GM12892 (cell line): Measurements from ENCODE around the gene PVR.

Experiments used
- POLR2A ChIP-seq: IDR thresholded peaks from 2 replicates; pipeline ENCODE4 v1.6.1; 2011; ENCODE audit warnings: low read depth, low read length, control low read depth
- POLR2AphosphoS5 ChIP-seq: IDR thresholded peaks from 2 replicates; pipeline ENCODE4 v1.6.1; 2011; ENCODE audit warnings: low read depth, low read length, control low read depth
- TAF1 ChIP-seq: IDR thresholded peaks from 2 replicates; pipeline ENCODE4 v1.6.1; 2011; ENCODE audit warnings: low read depth, mild to moderate bottlenecking, control low read depth, low read length, borderline replicate concordance

DNA sequence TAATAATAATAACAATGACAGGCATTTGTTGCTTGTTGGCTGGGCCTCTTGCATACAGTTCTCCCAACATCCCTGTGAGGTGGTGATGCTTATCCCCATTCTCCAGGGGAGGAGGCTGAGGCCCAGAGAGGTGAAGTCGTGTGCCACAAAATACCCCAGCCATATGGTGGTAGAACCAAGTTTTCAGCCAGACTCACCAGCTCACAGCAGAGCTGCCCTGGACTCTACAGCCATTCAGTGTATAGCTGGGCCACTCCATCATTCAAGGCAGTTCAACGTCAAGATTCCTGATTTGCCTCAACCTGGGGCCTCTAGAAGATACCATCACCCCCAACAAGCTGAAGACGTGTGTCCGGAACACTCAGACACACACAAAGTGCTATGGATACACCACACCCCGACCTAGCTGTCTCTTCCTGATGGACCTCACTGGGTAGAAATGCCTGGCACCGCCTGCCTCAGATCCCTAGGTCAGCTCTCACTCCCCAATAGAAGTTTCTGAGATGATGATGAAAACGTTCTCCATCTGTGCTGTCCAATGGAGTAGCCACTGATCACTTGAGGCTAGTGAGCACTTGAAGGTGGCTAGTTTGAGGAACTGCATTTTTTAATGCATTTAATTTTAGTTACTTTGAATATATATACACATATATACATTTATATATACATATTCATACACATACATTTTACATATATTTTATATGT lies 23.3 kb downstream of the PVR start:
- TF ChIP-seq POLR2AphosphoS5 (no peak), POLR2A (no peak), TAF1 (no peak)
